ENCODE results near the gene KCTD16.

- TF ChIP-seq KLF7 (tag by site-specific recombination; IDR thresholded peaks at IDR 0.05; ENCODE audit: borderline replicate concordance): no peak
- TF ChIP-seq, protein P1, sequence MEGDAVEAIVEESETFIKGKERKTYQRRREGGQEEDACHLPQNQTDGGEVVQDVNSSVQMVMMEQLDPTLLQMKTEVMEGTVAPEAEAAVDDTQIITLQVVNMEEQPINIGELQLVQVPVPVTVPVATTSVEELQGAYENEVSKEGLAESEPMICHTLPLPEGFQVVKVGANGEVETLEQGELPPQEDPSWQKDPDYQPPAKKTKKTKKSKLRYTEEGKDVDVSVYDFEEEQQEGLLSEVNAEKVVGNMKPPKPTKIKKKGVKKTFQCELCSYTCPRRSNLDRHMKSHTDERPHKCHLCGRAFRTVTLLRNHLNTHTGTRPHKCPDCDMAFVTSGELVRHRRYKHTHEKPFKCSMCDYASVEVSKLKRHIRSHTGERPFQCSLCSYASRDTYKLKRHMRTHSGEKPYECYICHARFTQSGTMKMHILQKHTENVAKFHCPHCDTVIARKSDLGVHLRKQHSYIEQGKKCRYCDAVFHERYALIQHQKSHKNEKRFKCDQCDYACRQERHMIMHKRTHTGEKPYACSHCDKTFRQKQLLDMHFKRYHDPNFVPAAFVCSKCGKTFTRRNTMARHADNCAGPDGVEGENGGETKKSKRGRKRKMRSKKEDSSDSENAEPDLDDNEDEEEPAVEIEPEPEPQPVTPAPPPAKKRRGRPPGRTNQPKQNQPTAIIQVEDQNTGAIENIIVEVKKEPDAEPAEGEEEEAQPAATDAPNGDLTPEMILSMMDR (tag by site-specific recombination; IDR thresholded peaks at IDR 0.05): no peak
- TF ChIP-seq ZNF768 (tag by site-specific recombination; IDR thresholded peaks at IDR 0.05): no peak
- TF ChIP-seq, protein P2, sequence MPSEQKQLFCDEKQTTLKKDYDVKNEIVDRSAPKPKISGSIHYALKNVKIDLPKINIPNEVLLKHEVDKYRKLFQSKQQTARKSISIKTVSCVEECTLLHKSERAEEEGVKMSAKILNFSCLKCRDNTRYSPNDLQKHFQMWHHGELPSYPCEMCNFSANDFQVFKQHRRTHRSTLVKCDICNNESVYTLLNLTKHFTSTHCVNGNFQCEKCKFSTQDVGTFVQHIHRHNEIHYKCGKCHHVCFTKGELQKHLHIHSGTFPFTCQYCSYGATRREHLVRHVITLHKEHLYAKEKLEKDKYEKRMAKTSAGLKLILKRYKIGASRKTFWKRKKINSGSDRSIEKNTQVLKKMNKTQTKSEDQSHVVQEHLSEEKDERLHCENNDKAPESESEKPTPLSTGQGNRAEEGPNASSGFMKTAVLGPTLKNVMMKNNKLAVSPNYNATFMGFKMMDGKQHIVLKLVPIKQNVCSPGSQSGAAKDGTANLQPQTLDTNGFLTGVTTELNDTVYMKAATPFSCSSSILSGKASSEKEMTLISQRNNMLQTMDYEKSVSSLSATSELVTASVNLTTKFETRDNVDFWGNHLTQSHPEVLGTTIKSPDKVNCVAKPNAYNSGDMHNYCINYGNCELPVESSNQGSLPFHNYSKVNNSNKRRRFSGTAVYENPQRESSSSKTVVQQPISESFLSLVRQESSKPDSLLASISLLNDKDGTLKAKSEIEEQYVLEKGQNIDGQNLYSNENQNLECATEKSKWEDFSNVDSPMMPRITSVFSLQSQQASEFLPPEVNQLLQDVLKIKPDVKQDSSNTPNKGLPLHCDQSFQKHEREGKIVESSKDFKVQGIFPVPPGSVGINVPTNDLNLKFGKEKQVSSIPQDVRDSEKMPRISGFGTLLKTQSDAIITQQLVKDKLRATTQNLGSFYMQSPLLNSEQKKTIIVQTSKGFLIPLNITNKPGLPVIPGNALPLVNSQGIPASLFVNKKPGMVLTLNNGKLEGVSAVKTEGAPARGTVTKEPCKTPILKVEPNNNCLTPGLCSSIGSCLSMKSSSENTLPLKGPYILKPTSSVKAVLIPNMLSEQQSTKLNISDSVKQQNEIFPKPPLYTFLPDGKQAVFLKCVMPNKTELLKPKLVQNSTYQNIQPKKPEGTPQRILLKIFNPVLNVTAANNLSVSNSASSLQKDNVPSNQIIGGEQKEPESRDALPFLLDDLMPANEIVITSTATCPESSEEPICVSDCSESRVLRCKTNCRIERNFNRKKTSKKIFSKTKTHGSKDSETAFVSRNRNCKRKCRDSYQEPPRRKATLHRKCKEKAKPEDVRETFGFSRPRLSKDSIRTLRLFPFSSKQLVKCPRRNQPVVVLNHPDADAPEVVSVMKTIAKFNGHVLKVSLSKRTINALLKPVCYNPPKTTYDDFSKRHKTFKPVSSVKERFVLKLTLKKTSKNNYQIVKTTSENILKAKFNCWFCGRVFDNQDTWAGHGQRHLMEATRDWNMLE (tag by site-specific recombination; conservative IDR thresholded peaks at IDR 0.05; ENCODE audit: low read depth): no peak
- TF ChIP-seq ZSCAN16 (tag by site-specific recombination; IDR thresholded peaks at IDR 0.05): no peak
- TF ChIP-seq, protein P3, sequence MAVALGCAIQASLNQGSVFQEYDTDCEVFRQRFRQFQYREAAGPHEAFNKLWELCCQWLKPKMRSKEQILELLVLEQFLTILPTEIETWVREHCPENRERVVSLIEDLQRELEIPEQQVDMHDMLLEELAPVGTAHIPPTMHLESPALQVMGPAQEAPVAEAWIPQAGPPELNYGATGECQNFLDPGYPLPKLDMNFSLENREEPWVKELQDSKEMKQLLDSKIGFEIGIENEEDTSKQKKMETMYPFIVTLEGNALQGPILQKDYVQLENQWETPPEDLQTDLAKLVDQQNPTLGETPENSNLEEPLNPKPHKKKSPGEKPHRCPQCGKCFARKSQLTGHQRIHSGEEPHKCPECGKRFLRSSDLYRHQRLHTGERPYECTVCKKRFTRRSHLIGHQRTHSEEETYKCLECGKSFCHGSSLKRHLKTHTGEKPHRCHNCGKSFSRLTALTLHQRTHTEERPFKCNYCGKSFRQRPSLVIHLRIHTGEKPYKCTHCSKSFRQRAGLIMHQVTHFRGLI (tag by site-specific recombination; IDR thresholded peaks at IDR 0.05): no peak
- TF ChIP-seq ZNF488 (tag by site-specific recombination; IDR thresholded peaks at IDR 0.05): no peak
- no peak for TF ChIP-seq ZNF23 (tag by site-specific recombination; IDR thresholded peaks at IDR 0.05; ENCODE audit: borderline replicate concordance)
- TF ChIP-seq KLF9 (tag by site-specific recombination; IDR thresholded peaks at IDR 0.05; ENCODE audit: low read depth): no peak
These were observed 263.2 kb downstream of the KCTD16 start for GRCh38 chr5:144433893-144434292.
